Measurements from ENCODE around the gene TRAPPC3. TPM values are rescaled to one million over a fixed set of nuclear protein-coding genes. Genes with fewer than 3 reads are reported as not detected.

The TRAPPC3 gene
- total and polyA plus RNA-seq, 2 donors (not counting 1 experiment from before 2014, with no cell fraction given) = 88.5 to 105 TPM

DNA sequence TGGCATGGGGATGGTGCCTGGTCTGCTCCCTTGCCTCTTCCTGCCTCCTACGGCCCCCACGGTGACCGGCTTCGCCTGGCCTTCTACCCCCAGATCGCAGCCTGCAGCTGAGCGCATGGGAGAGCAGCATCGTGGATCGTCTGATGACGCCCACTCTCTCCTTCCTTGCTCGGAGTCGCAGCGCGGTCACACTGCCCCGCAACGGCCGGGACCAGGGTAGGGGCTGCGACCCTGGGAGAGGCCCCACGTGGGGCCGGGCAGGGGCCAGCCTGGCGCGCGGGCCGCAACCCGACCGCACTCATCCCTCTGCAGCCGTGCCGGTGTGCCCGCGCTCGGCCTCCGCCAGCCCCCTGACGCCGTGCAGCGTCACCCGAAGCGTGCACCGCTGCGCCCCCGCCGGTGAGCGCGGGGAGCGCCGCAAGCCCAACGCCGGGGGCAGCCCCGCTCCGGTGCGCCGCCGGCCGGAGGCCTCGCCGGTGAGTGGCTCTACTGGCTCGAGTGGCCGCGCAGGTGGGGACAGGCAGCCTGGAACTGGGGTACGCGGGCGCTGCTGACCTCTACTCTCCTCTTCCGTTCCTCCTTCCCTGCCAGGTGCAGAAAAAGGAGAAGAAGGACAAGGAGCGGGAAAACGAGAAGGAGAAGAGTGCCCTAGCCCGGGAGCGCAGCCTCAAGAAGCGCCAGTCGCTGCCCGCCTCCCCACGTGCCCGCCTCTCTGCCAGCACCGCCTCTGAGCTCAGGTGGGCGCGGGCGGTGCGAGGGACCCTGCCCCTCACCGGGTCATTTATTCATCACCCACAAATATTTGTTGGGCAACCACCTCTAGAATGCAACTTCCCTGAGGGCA, 27.0 kb upstream of the TRAPPC3 start:
- no peaks in the 10 kb centered on the region for H4K20me1 ChIP-seq (ENCODE audit: control insufficient read depth, extremely low read depth, insufficient read depth, low read length)
- H2AFZ ChIP-seq (ENCODE audit: low read length) = no peak overlapping the region
- TF ChIP-seq EZH2 (IDR thresholded peaks at IDR 0.05; ENCODE audit: low read length, missing control alignments) = no peak
- TF ChIP-seq, protein P1, sequence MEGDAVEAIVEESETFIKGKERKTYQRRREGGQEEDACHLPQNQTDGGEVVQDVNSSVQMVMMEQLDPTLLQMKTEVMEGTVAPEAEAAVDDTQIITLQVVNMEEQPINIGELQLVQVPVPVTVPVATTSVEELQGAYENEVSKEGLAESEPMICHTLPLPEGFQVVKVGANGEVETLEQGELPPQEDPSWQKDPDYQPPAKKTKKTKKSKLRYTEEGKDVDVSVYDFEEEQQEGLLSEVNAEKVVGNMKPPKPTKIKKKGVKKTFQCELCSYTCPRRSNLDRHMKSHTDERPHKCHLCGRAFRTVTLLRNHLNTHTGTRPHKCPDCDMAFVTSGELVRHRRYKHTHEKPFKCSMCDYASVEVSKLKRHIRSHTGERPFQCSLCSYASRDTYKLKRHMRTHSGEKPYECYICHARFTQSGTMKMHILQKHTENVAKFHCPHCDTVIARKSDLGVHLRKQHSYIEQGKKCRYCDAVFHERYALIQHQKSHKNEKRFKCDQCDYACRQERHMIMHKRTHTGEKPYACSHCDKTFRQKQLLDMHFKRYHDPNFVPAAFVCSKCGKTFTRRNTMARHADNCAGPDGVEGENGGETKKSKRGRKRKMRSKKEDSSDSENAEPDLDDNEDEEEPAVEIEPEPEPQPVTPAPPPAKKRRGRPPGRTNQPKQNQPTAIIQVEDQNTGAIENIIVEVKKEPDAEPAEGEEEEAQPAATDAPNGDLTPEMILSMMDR (conservative IDR thresholded peaks at IDR 0.05 in 1 of 2, IDR thresholded peaks at IDR 0.05 in 1 of 2; ENCODE audit: low read depth in 1 of 2, low read length in 2 of 2) = no peak

DNA sequence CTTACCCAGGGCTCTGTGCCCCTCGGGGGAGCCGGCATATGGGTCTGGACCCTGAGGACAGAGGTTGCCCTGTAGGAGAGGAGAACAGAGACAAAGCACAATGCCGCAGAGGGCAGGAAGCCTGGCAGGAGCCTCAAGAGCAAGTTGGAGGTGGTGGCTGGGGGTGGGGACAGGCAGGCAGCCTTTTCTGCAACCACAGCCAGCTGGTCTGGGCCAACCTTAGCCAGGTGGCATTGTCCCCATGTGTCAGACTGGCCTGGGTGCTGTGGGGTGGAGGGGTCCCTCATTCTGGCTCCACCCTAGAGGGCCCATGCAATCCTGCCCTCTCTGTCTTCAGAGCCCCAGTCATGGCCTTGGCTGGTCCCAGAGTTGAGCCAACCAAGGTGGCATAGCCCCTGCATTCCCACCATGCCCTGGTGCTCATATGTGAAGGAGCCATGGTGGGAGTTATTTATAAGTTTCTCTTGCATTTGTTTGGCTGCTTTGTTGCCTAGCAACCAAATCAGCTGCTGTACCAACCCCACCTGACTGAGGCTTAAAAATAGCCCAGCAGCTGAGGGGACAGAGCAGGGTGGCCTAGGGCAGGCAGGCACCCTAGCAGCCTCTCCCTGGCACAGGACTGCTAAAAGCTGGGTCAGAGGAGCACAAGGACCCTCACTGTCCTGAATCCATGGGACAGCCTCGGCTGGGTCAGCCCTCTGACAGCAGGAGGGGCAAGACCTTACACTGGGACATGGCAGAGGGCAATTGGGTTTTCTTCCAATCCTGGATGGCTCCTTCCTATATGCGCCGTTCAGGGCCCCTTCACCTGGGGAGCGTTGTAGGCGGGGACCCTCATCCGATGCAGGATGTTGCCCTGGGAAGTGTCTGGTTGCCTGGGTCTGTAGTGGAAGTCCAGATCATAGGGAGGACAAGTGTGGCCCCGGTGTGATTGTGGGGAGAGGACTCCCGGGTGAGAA, 26.1 kb upstream of the TRAPPC3 start:
- Histone ChIP-seq H3K9ac (ENCODE audit: insufficient read depth, low read length) (peak overlapping the region; percentile 37), H2AFZ (ENCODE audit: low read length) (no peak overlapping the region), H3K4me2 (ENCODE audit: extremely low read depth, insufficient read depth, low read length) (no peak overlapping the region), H3K4me1 (ENCODE audit: control insufficient read depth, extremely low read depth, insufficient read depth, low read length) (peaks cover 4% of the 10 kb centered on the region), H3K27me3 (ENCODE audit: control insufficient read depth, insufficient read depth, low read length) (no peaks in the 10 kb centered on the region), H4K20me1 (ENCODE audit: control insufficient read depth, extremely low read depth, insufficient read depth, low read length) (no peaks in the 10 kb centered on the region), H3K9me3 (ENCODE audit: control insufficient read depth, insufficient read depth, low read depth, low read length) (no peaks in the 10 kb centered on the region), H3K36me3 (ENCODE audit: control insufficient read depth, insufficient read depth, low read length) (peaks cover 63% of the 10 kb centered on the region), H3K4me3 (replicated peaks in 1 of 4; ENCODE audit: control extremely low read depth in 1 of 4, insufficient read depth in 1 of 4, low read depth in 3 of 4, low read length in 4 of 4) (no peak overlapping the region), H3K27ac (ENCODE audit: insufficient read depth, low read length) (peak overlapping the region; percentile 69), H3K79me2 (ENCODE audit: control insufficient read depth, insufficient read depth, low read length) (peaks cover 50% of the 10 kb centered on the region)
- TF ChIP-seq EZH2 (IDR thresholded peaks at IDR 0.05; ENCODE audit: low read length, missing control alignments) = no peak
- TF ChIP-seq, protein P1 (conservative IDR thresholded peaks at IDR 0.05 in 1 of 2, IDR thresholded peaks at IDR 0.05 in 1 of 2; ENCODE audit: low read depth in 1 of 2, low read length in 2 of 2) = no peak
- peak; percentile 49 to 54 for DNase-seq (ENCODE audit: low read depth in 2 of 2)

More for the DNA sequence above, 27.0 kb upstream of the TRAPPC3 start:
- H3K36me3 ChIP-seq (ENCODE audit: control insufficient read depth, insufficient read depth, low read length) = peaks cover 58% of the 10 kb centered on the region
- H3K27me3 ChIP-seq (ENCODE audit: control insufficient read depth, insufficient read depth, low read length) = no peaks in the 10 kb centered on the region
- H3K4me1 ChIP-seq (ENCODE audit: control insufficient read depth, extremely low read depth, insufficient read depth, low read length) = peaks cover 3% of the 10 kb centered on the region
- peak overlapping the region; percentile 69 for H3K27ac ChIP-seq (ENCODE audit: insufficient read depth, low read length)
- no peaks in the 10 kb centered on the region for H3K9me3 ChIP-seq (ENCODE audit: control insufficient read depth, insufficient read depth, low read depth, low read length)
- peaks cover 41% of the 10 kb centered on the region for H3K79me2 ChIP-seq (ENCODE audit: control insufficient read depth, insufficient read depth, low read length)
- H3K9ac ChIP-seq (ENCODE audit: insufficient read depth, low read length) = no peak overlapping the region
- H3K4me3 ChIP-seq (replicated peaks in 1 of 4; ENCODE audit: control extremely low read depth in 1 of 4, insufficient read depth in 1 of 4, low read depth in 3 of 4, low read length in 4 of 4) = no peak overlapping the region
- DNase-seq (ENCODE audit: low read depth in 2 of 2) = no peak
- no peak overlapping the region for H3K4me2 ChIP-seq (ENCODE audit: extremely low read depth, insufficient read depth, low read length)

DNA sequence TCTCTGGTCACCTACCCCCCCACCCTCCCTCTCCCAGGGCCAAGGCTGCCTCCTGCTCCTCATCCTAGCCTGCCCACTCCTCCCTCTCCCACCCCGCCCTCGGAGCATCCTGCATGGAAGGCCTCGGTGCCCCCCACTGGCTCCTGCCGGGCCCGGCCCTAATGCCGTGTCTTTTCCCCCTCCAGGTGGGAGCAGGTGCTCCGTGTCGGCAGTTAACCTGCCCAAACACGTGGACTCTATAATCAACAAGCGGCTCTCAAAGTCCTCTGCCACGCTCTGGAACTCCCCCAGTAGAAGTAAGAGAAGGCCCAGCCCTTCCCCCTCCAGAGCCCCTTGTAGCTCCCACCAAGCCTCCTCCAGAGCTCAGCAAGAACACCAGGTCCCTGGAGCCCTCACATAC, 25.4 kb upstream of the TRAPPC3 start:
- H3K4me1 ChIP-seq (ENCODE audit: control insufficient read depth, extremely low read depth, insufficient read depth, low read length) = peaks cover 4% of the 10 kb centered on the region
- peak overlapping the region; percentile 69 for H3K27ac ChIP-seq (ENCODE audit: insufficient read depth, low read length)
- H4K20me1 ChIP-seq (ENCODE audit: control insufficient read depth, extremely low read depth, insufficient read depth, low read length) = no peaks in the 10 kb centered on the region
- H3K4me3 ChIP-seq (replicated peaks in 1 of 4; ENCODE audit: control extremely low read depth in 1 of 4, insufficient read depth in 1 of 4, low read depth in 3 of 4, low read length in 4 of 4) = no peak overlapping the region
- peaks cover 57% of the 10 kb centered on the region for H3K79me2 ChIP-seq (ENCODE audit: control insufficient read depth, insufficient read depth, low read length)
- no peaks in the 10 kb centered on the region for H3K27me3 ChIP-seq (ENCODE audit: control insufficient read depth, insufficient read depth, low read length)
- H2AFZ ChIP-seq (ENCODE audit: low read length) = no peak overlapping the region
- no peaks in the 10 kb centered on the region for H3K9me3 ChIP-seq (ENCODE audit: control insufficient read depth, insufficient read depth, low read depth, low read length)
- peaks cover 58% of the 10 kb centered on the region for H3K36me3 ChIP-seq (ENCODE audit: control insufficient read depth, insufficient read depth, low read length)
- H3K4me2 ChIP-seq (ENCODE audit: extremely low read depth, insufficient read depth, low read length) = no peak overlapping the region
- no peak for TF ChIP-seq EZH2 (IDR thresholded peaks at IDR 0.05; ENCODE audit: low read length, missing control alignments)
- DNase-seq (ENCODE audit: low read depth in 2 of 2) = no peak
- no peak overlapping the region for H3K9ac ChIP-seq (ENCODE audit: insufficient read depth, low read length)
